Activated CD4-positive, alpha-beta T cell treated with anti-CD3 and anti-CD28 coated beads, Interleukin-2, amount 10 ng/mL, durations not matched to agents 24 days and 14 days (primary cell): ENCODE results near the gene KDELR3. TPM values are rescaled to one million over a fixed set of nuclear protein-coding genes. Genes with fewer than 3 reads are reported as not detected.
A peak's percentile ranks its signal among the peaks of the same experiment; 100 is the strongest.

ENCODE experiments used
- DNase-seq: peaks from one replicate; pipeline ENCODE4 v3.0.0; 2022
- H3K27ac Mint-ChIP-seq: one replicate; pipeline ENCODE4 v1.8.0; 2022; ENCODE audit warnings: mild to moderate bottlenecking, mixed read lengths
- H3K27me3 Mint-ChIP-seq: one replicate; pipeline ENCODE4 v1.8.0; 2022; ENCODE audit warnings: mixed read lengths
- H3K36me3 Mint-ChIP-seq: one replicate; pipeline ENCODE4 v1.8.0; 2022; ENCODE audit warnings: low read depth, mild to moderate bottlenecking, mixed read lengths
- H3K4me1 Mint-ChIP-seq: one replicate; pipeline ENCODE4 v1.8.0; 2021; ENCODE audit warnings: mixed read lengths
- H3K4me3 Mint-ChIP-seq: one replicate; pipeline ENCODE4 v1.8.0; 2022; ENCODE audit warnings: mild to moderate bottlenecking, moderate library complexity, mixed read lengths
- H3K9me3 Mint-ChIP-seq: one replicate; pipeline ENCODE4 v1.8.0; 2021; ENCODE audit warnings: mixed read lengths
- intact Hi-C: fragments of 100-400 bp; cut with micrococcal nuclease; formaldehyde crosslinking; loops from one replicate; pipeline ENCODE4 v1.15.1; 2023
- total RNA-seq: library from RNA; stranded (reverse); gene quantifications from 2 replicates; pipeline ENCODE4 v1.2.3, GENCODE V29; 2022

KDELR3 gene
- total RNA-seq, 1 donor from 2014 or later = 1.1 TPM

- no peak overlapping the region for H3K27ac Mint-ChIP-seq
- no peaks in the 10 kb centered on the region for H3K9me3 Mint-ChIP-seq
- no peaks in the 10 kb centered on the region for H3K27me3 Mint-ChIP-seq
- H3K4me1 Mint-ChIP-seq = peaks cover 2% of the 10 kb centered on the region
- DNase-seq = peak; percentile 85
- H3K36me3 Mint-ChIP-seq = no peaks in the 10 kb centered on the region
- H3K4me3 Mint-ChIP-seq = no peak overlapping the region
- intact Hi-C loops = no loop called here
Observed at GRCh38 chr22:38513063-38513462, 45.2 kb downstream of the KDELR3 start.

GRCh38 chr22:38518620-38519019 is 50.7 kb downstream of the KDELR3 start:
- no peaks in the 10 kb centered on the region for H3K27me3 Mint-ChIP-seq
- no peaks in the 10 kb centered on the region for H3K9me3 Mint-ChIP-seq
- no peaks in the 10 kb centered on the region for H3K36me3 Mint-ChIP-seq
- DNase-seq = no peak
- no peak overlapping the region for H3K4me3 Mint-ChIP-seq
- H3K4me1 Mint-ChIP-seq = no peaks in the 10 kb centered on the region
- intact Hi-C loops = no loop called here
- H3K27ac Mint-ChIP-seq = no peak overlapping the region

- no peak for DNase-seq
- Mint-ChIP-seq H3K27me3 (no peaks in the 10 kb centered on the region), H3K4me3 (no peak overlapping the region), H3K36me3 (no peaks in the 10 kb centered on the region), H3K27ac (no peak overlapping the region), H3K9me3 (no peaks in the 10 kb centered on the region), H3K4me1 (no peaks in the 10 kb centered on the region)
- intact Hi-C loops = no loop called here
Observed at GRCh38 chr22:38519453-38520250, 51.8 kb downstream of the KDELR3 start.

GRCh38 chr22:38523029-38523428 is 55.1 kb downstream of the KDELR3 start:
- Mint-ChIP-seq H3K27me3 (no peaks in the 10 kb centered on the region), H3K36me3 (no peaks in the 10 kb centered on the region)
- DNase-seq = no peak

GRCh38 chr22:38523479-38523878 is 55.6 kb downstream of the KDELR3 start:
- H3K36me3 Mint-ChIP-seq = no peaks in the 10 kb centered on the region
- no peaks in the 10 kb centered on the region for H3K4me1 Mint-ChIP-seq
- intact Hi-C loops = no loop called here
- H3K9me3 Mint-ChIP-seq = no peaks in the 10 kb centered on the region
- no peak overlapping the region for H3K4me3 Mint-ChIP-seq
- H3K27ac Mint-ChIP-seq = no peak overlapping the region
- no peak for DNase-seq
- H3K27me3 Mint-ChIP-seq = no peaks in the 10 kb centered on the region

More at GRCh38 chr22:38523029-38523428, 55.1 kb downstream of the KDELR3 start:
- Mint-ChIP-seq H3K4me3 (no peak overlapping the region), H3K27ac (no peak overlapping the region), H3K9me3 (no peaks in the 10 kb centered on the region), H3K4me1 (no peaks in the 10 kb centered on the region)
- intact Hi-C loops = no loop called here

- intact Hi-C loops = no loop called here
- H3K36me3 Mint-ChIP-seq = no peaks in the 10 kb centered on the region
- no peak for DNase-seq
- H3K27me3 Mint-ChIP-seq = no peaks in the 10 kb centered on the region
- no peak overlapping the region for H3K4me3 Mint-ChIP-seq
- H3K27ac Mint-ChIP-seq = no peak overlapping the region
- no peaks in the 10 kb centered on the region for H3K4me1 Mint-ChIP-seq
- H3K9me3 Mint-ChIP-seq = no peaks in the 10 kb centered on the region
Observed at GRCh38 chr22:38524429-38524828, 56.5 kb downstream of the KDELR3 start.

GRCh38 chr22:38531251-38531938 is 63.5 kb downstream of the KDELR3 start:
- H3K4me1 Mint-ChIP-seq = peaks cover 5% of the 10 kb centered on the region
- peaks cover 6% of the 10 kb centered on the region for H3K36me3 Mint-ChIP-seq
- H3K27ac Mint-ChIP-seq = peak overlapping the region; percentile 92
- H3K27me3 Mint-ChIP-seq = no peaks in the 10 kb centered on the region
- DNase-seq = no peak
- intact Hi-C loops = no loop called here
- H3K9me3 Mint-ChIP-seq = no peaks in the 10 kb centered on the region
- peak overlapping the region; percentile 71 for H3K4me3 Mint-ChIP-seq

Other genes with a start within 250 kb of the KDELR3 start
- gene TMEM184B, start 195.1 kb upstream of the KDELR3 start, total RNA-seq = 31.9 and 33.1 TPM in 2 replicates
- 157 and 159 TPM in 2 replicates for gene CSNK1E, start 150.7 kb upstream of the KDELR3 start, total RNA-seq
- gene KCNJ4, start 12.9 kb upstream of the KDELR3 start, total RNA-seq = not detected in 2 replicates
- 373 and 374 TPM in 2 replicates for gene DDX17, start 38.2 kb downstream of the KDELR3 start, total RNA-seq
- gene DMC1, start 102.1 kb downstream of the KDELR3 start, total RNA-seq = 14.2 and 14.3 TPM in 2 replicates
- gene FAM227A, start 188.3 kb downstream of the KDELR3 start, total RNA-seq = 0.30 and 0.71 TPM in 2 replicates
- gene CBY1, start 188.5 kb downstream of the KDELR3 start, total RNA-seq = 8.4 and 13.3 TPM in 2 replicates
- 169 and 172 TPM in 2 replicates for gene TOMM22, start 213.9 kb downstream of the KDELR3 start, total RNA-seq
- 90.4 and 93.8 TPM in 2 replicates for gene JOSD1, start 232.8 kb downstream of the KDELR3 start, total RNA-seq
- 102 and 103 TPM in 2 replicates for gene GTPBP1, start 237.8 kb downstream of the KDELR3 start, total RNA-seq